Measurements from ENCODE around the gene ALDH3A1. TPM values are rescaled to one million over a fixed set of nuclear protein-coding genes. Genes with fewer than 3 reads are reported as not detected.

Gene ALDH3A1
- total RNA-seq, 1 donor from 2014 or later: 14.4 TPM

GRCh38 chr17:19781488-19782458 lies 33.7 kb upstream of the ALDH3A1 start:
- intact Hi-C loops (cut with DNase I): no loop called here

GRCh38 chr17:19780846-19781245 lies 32.7 kb upstream of the ALDH3A1 start:
- no peak for DNase-seq (ENCODE audit: low spot score in 2 of 2)
- no peak for TF ChIP-seq CTCF (IDR thresholded peaks at IDR 0.05)

More at GRCh38 chr17:19781488-19782458, 33.7 kb upstream of the ALDH3A1 start:
- Histone ChIP-seq H3K9me3 (no peaks in the 10 kb centered on the region), H3K36me3 (peaks cover 48 to 63% of the 10 kb centered on the region in 2 donors), H3K27me3 (no peaks in the 10 kb centered on the region), H3K4me3 (no peak overlapping the region), H3K27ac (no peak overlapping the region), H3K4me1 (no peaks in the 10 kb centered on the region)
- no peak for DNase-seq (ENCODE audit: low spot score in 2 of 2)
- no peak for TF ChIP-seq CTCF (IDR thresholded peaks at IDR 0.05)

GRCh38 chr17:19773534-19773933 lies 25.4 kb upstream of the ALDH3A1 start:
- TF ChIP-seq CTCF (IDR thresholded peaks at IDR 0.05): no peak
- intact Hi-C loops (cut with DNase I): no loop called here
- Histone ChIP-seq H3K4me1 (no peaks in the 10 kb centered on the region), H3K9me3 (no peaks in the 10 kb centered on the region), H3K27me3 (no peaks in the 10 kb centered on the region), H3K4me3 (no peak overlapping the region), H3K27ac (no peak overlapping the region), H3K36me3 (peaks cover 33 to 41% of the 10 kb centered on the region in 2 donors)
- no peak for DNase-seq (ENCODE audit: low spot score in 2 of 2)

More at GRCh38 chr17:19780846-19781245, 32.7 kb upstream of the ALDH3A1 start:
- H3K36me3 ChIP-seq: peaks cover 55 to 72% of the 10 kb centered on the region in 2 donors
- intact Hi-C loops (cut with DNase I): no loop called here
- no peaks in the 10 kb centered on the region for H3K4me1 ChIP-seq
- no peaks in the 10 kb centered on the region for H3K27me3 ChIP-seq
- H3K27ac ChIP-seq: no peak overlapping the region
- no peak overlapping the region for H3K4me3 ChIP-seq
- no peaks in the 10 kb centered on the region for H3K9me3 ChIP-seq

GRCh38 chr17:19771971-19772630 lies 24.0 kb upstream of the ALDH3A1 start:
- no peak for TF ChIP-seq CTCF (IDR thresholded peaks at IDR 0.05)
- H3K4me1 ChIP-seq: no peaks in the 10 kb centered on the region
- peaks cover 18 to 27% of the 10 kb centered on the region in 2 donors for H3K36me3 ChIP-seq
- H3K27ac ChIP-seq: peak overlapping the region in 1 of 2 donors; percentile 38
- H3K27me3 ChIP-seq: no peaks in the 10 kb centered on the region
- no peaks in the 10 kb centered on the region for H3K9me3 ChIP-seq
- no peak for DNase-seq (ENCODE audit: low spot score in 2 of 2)
- no peak overlapping the region for H3K4me3 ChIP-seq
- intact Hi-C loops (cut with DNase I): no loop called here

GRCh38 chr17:19770985-19771735 lies 23.1 kb upstream of the ALDH3A1 start:
- H3K36me3 ChIP-seq: peaks cover 9 to 19% of the 10 kb centered on the region in 2 donors
- no peaks in the 10 kb centered on the region for H3K27me3 ChIP-seq
- H3K4me3 ChIP-seq: no peak overlapping the region
- no peaks in the 10 kb centered on the region for H3K9me3 ChIP-seq
- DNase-seq (ENCODE audit: low spot score in 2 of 2): no peak
- H3K27ac ChIP-seq: peak overlapping the region; percentile 29 to 38
- no peak for TF ChIP-seq CTCF (IDR thresholded peaks at IDR 0.05)
- peaks cover 0 to 5% of the 10 kb centered on the region in 2 donors for H3K4me1 ChIP-seq
- intact Hi-C loops (cut with DNase I): no loop called here
